ENCODE measurements around the gene DPH5. TPM values are rescaled to one million over a fixed set of nuclear protein-coding genes. Genes with fewer than 3 reads are reported as not detected.

Gene DPH5
- total and polyA plus RNA-seq, 2 experiments from 2014 or later: 24.1 to 26.6 TPM

DNA sequence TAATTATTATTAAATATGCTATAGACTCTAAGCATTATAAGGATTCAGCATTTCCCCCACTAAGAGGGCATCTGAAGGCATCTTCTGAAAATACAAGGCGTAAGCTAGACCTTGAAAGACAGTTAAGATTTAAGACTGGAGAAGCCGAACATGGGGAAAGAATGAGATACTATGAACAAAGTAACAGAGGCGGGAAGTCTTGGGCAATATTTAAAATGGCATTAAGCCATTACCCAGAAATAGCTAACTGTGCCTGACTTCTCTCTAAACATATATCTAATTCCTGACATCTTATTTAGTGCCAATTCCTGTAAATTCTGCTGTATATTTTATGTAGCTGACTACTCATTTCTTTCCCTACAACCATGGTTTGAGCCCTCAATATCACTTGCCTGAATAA is 20.9 kb downstream of the DPH5 start:
- no peaks in the 10 kb centered on the region for H3K9me2 ChIP-seq (ENCODE audit: insufficient read depth)
- no peak overlapping the region for H2AFZ ChIP-seq
- H3K9ac ChIP-seq: no peak overlapping the region

DNA sequence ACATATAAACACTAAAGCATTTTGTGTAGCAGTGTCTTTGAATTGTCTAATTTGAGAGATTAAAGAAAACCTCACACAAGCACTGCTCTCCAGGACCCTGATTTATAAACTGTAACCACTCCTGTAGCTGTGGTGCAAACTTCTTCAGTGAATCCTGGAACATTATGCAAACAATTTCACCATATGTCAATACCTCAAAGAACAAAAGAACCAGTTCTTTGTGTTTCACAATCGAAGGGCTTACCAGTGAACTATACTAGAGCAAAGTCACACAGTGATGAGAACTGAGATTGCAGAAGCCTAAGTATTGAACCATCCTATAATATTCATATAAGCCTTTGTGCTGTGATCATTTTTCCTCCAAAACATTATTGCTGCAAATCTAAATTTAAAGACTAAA is 21.5 kb downstream of the DPH5 start:
- peaks cover 29% of the 10 kb centered on the region for H3K4me1 ChIP-seq (ENCODE audit: insufficient read depth)
- H3K4me2 ChIP-seq (ENCODE audit: unreplicated experiment): peak overlapping the region; percentile 10
- TF ChIP-seq EZH2phosphoT487 (IDR thresholded peaks at IDR 0.05; ENCODE audit: insufficient read depth, low read depth) (no peak), EZH2 (IDR thresholded peaks at IDR 0.05; ENCODE audit: insufficient read depth, poor library complexity, severe bottlenecking) (no peak)
- no peak overlapping the region for H3K9ac ChIP-seq
- H3K9me3 ChIP-seq (ENCODE audit: low read depth): no peaks in the 10 kb centered on the region
- H3K79me2 ChIP-seq (ENCODE audit: insufficient read depth): no peaks in the 10 kb centered on the region
- 0 out of 2 replicates have a peak overlapping the region, but pooled peaks have one; percentile 3 for H3K27ac ChIP-seq
- no peak overlapping the region for H2AFZ ChIP-seq
- H3K36me3 ChIP-seq (ENCODE audit: low read depth): no peaks in the 10 kb centered on the region; the same call in 1 of the 2 replicates
- H3K27me3 ChIP-seq (replicated peaks; ENCODE audit: insufficient read depth): no peaks in the 10 kb centered on the region
- no peaks in the 10 kb centered on the region for H4K20me1 ChIP-seq (ENCODE audit: insufficient read depth)
- no peaks in the 10 kb centered on the region; the same call in 1 of the 2 replicates for H3F3A ChIP-seq (ENCODE audit: insufficient read depth)
- peak; percentile 54 for DNase-seq
- no peak overlapping the region for H3K4me3 ChIP-seq
- H3K9me2 ChIP-seq (ENCODE audit: insufficient read depth): no peaks in the 10 kb centered on the region
- 62 to 68% methylated on average over 1 of the region's 1 CpG for WGBS, 2 experiments (ENCODE audit: low coverage in 1 of 2, low lambda C conversion rate in 2 of 2, missing lambda C conversion rate in 2 of 2)
- in situ Hi-C loops (cut with MboI): no loop called here

More for the DNA sequence above, 20.9 kb downstream of the DPH5 start:
- H4K20me1 ChIP-seq (ENCODE audit: insufficient read depth): no peaks in the 10 kb centered on the region
- peak; percentile 22 for DNase-seq
- WGBS, 2 experiments (ENCODE audit: low coverage in 1 of 2, low lambda C conversion rate in 2 of 2, missing lambda C conversion rate in 2 of 2): 40 to 51% methylated on average over 3 of the region's 3 CpGs
- H3K4me1 ChIP-seq (ENCODE audit: insufficient read depth): peaks cover 29% of the 10 kb centered on the region
- H3F3A ChIP-seq (ENCODE audit: insufficient read depth): no peaks in the 10 kb centered on the region; the same call in 1 of the 2 replicates
- H3K9me3 ChIP-seq (ENCODE audit: low read depth): no peaks in the 10 kb centered on the region
- H3K27ac ChIP-seq: 0 out of 2 replicates have a peak overlapping the region, but pooled peaks have one; percentile 3
- no peaks in the 10 kb centered on the region for H3K79me2 ChIP-seq (ENCODE audit: insufficient read depth)
- H3K36me3 ChIP-seq (ENCODE audit: low read depth): no peaks in the 10 kb centered on the region; the same call in 1 of the 2 replicates
- TF ChIP-seq EZH2phosphoT487 (IDR thresholded peaks at IDR 0.05; ENCODE audit: insufficient read depth, low read depth): no peak
- in situ Hi-C loops (cut with MboI): no loop called here
- H3K27me3 ChIP-seq (replicated peaks; ENCODE audit: insufficient read depth): no peaks in the 10 kb centered on the region
- peak overlapping the region; percentile 10 for H3K4me2 ChIP-seq (ENCODE audit: unreplicated experiment)
- H3K4me3 ChIP-seq: no peak overlapping the region

DNA sequence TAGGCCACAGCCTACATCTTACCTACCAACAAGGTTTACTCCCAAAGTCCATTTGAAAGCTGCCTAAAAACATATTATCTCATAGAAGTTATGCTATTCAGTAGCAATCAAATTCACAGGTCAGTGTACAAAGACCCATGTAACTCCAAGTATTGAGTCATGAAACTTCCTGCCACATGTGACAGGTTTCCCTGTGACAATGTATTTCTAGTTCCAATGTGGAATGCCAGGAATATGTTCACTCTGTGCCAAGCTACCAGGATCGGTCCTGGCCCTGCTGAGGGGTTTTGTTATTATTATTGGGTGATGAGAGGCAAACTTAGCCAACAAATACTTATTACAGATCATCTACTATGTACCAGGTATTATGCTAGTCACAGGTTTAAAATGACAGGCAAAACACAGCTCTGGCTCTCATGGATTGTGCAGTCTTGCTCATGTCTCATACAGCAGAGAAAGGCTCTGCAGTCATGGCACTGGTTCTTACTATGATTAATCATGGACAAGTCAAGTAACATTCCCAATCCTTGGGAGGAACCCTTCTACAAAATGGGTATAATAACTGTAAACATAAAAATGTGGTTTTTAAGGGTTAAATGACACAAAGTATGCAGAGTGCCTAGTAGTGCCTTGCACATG is 22.5 kb downstream of the DPH5 start:
- Histone ChIP-seq H3F3A (ENCODE audit: insufficient read depth) (no peaks in the 10 kb centered on the region; the same call in 1 of the 2 replicates), H3K9me2 (ENCODE audit: insufficient read depth) (no peaks in the 10 kb centered on the region), H2AFZ (no peak overlapping the region), H3K79me2 (ENCODE audit: insufficient read depth) (no peaks in the 10 kb centered on the region), H3K27ac (no peak overlapping the region), H3K4me2 (ENCODE audit: unreplicated experiment) (no peak overlapping the region), H3K9ac (no peak overlapping the region), H3K4me1 (ENCODE audit: insufficient read depth) (peaks cover 29% of the 10 kb centered on the region), H3K4me3 (no peak overlapping the region), H3K36me3 (ENCODE audit: low read depth) (no peaks in the 10 kb centered on the region; the same call in 1 of the 2 replicates), H3K9me3 (ENCODE audit: low read depth) (no peaks in the 10 kb centered on the region), H4K20me1 (ENCODE audit: insufficient read depth) (no peaks in the 10 kb centered on the region), H3K27me3 (replicated peaks; ENCODE audit: insufficient read depth) (no peaks in the 10 kb centered on the region)
- 13 to 17% methylated on average over 1 of the region's 1 CpG for WGBS, 2 experiments (ENCODE audit: low coverage in 1 of 2, low lambda C conversion rate in 2 of 2, missing lambda C conversion rate in 2 of 2)
- TF ChIP-seq EZH2phosphoT487 (IDR thresholded peaks at IDR 0.05; ENCODE audit: insufficient read depth, low read depth) (no peak), EZH2 (IDR thresholded peaks at IDR 0.05; ENCODE audit: insufficient read depth, poor library complexity, severe bottlenecking) (no peak)
- no peak for DNase-seq
- in situ Hi-C loops (cut with MboI): no loop called here

DNA sequence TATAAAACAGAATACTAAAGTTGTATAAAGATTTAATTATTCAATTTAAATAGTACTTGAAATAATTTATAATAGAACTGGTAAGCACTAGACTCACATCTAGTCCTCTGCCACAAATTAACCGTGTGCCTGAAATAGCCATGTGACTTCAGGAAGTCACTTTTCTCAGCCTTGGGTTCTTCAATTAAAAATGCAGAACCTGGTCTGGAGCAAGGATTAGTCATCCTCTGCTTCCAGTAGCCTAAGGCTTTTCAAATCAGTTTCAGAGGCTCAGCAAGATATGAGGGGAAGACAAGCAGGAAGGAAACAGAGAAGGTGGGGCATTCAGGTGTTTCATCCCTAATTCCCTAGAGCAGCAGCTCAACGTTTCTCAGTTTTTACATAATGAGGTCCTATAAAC is 23.0 kb downstream of the DPH5 start:
- Histone ChIP-seq H4K20me1 (ENCODE audit: insufficient read depth) (no peaks in the 10 kb centered on the region), H3K9me2 (ENCODE audit: insufficient read depth) (no peaks in the 10 kb centered on the region), H3K9ac (no peak overlapping the region), H3K27ac (no peak overlapping the region), H3K36me3 (ENCODE audit: low read depth) (no peaks in the 10 kb centered on the region; the same call in 1 of the 2 replicates), H3K79me2 (ENCODE audit: insufficient read depth) (no peaks in the 10 kb centered on the region), H2AFZ (no peak overlapping the region), H3K9me3 (ENCODE audit: low read depth) (no peaks in the 10 kb centered on the region), H3K4me3 (no peak overlapping the region), H3F3A (ENCODE audit: insufficient read depth) (no peaks in the 10 kb centered on the region; the same call in 1 of the 2 replicates), H3K4me2 (ENCODE audit: unreplicated experiment) (peak overlapping the region; percentile 7), H3K4me1 (ENCODE audit: insufficient read depth) (peaks cover 29% of the 10 kb centered on the region), H3K27me3 (replicated peaks; ENCODE audit: insufficient read depth) (no peaks in the 10 kb centered on the region)
- TF ChIP-seq EZH2phosphoT487 (IDR thresholded peaks at IDR 0.05; ENCODE audit: insufficient read depth, low read depth) (no peak), EZH2 (IDR thresholded peaks at IDR 0.05; ENCODE audit: insufficient read depth, poor library complexity, severe bottlenecking) (no peak)
- in situ Hi-C loops (cut with MboI): no loop called here
- DNase-seq: peak; percentile 49
- 61 to 70% methylated on average over 2 of the region's 2 CpGs for WGBS, 2 experiments (ENCODE audit: low coverage in 1 of 2, low lambda C conversion rate in 2 of 2, missing lambda C conversion rate in 2 of 2)

All from GM23248 (cell line).